Panc1 (cell line): ENCODE data around the gene IDUA. TPM values are rescaled to one million over a fixed set of nuclear protein-coding genes. Genes with fewer than 3 reads are reported as not detected.

ENCODE experiments used
- ATAC-seq: fragments of 200-7000 bp; cut with Tn5 transposase; 2 replicates; pipeline ENCODE4 v1.9.1; 2020; ENCODE audit warnings: mild to moderate bottlenecking, moderate library complexity
- BruUV-seq: library from RNA; stranded (reverse); fragments of 400-500 nt; replicated peaks from 2 replicates; lab custom pipeline; 2021; lab: Mats Ljungman, UMichigan
- CTCF ChIA-PET: fragments of 300-600 bp; sonication (Branson Sonifier 250); formaldehyde crosslinking; loops from one replicate; lab custom pipeline; 2022; ENCODE audit warnings: antibody characterized with exemption; lab: Charles Lee
- POLR2A ChIA-PET: fragments of 300-600 bp; sonication (Branson Sonifier 250); formaldehyde crosslinking; loops from one replicate; lab custom pipeline; 2022; ENCODE audit warnings: antibody characterized with exemption; lab: Charles Lee
- DNase-seq: peaks from one replicate; pipeline ENCODE4 v3.0.0-alpha.2; 2010; ENCODE audit warnings: low read depth, low spot score
- H3K27ac ChIP-seq: 2 replicates; pipeline ENCODE4 v1.5.1; 2011; ENCODE audit warnings: mild to moderate bottlenecking, low read length, inconsistent platforms
- H3K27me3 ChIP-seq: fragments of 200-500 bp; sonication (Bioruptor generic); 2 replicates; pipeline ENCODE4 v1.6.0; 2014; ENCODE audit warnings: low read length, inconsistent platforms; ENCODE audit not compliant: control insufficient read depth, insufficient read depth
- H3K36me3 ChIP-seq: fragments of 200-500 bp; sonication (Bioruptor generic); 2 replicates; pipeline ENCODE4 v1.5.1; 2014; ENCODE audit warnings: inconsistent platforms, mild to moderate bottlenecking, low read length, moderate library complexity; ENCODE audit not compliant: control insufficient read depth, insufficient read depth
- H3K4me1 ChIP-seq: 2 replicates; pipeline ENCODE4 v1.5.1; 2011; ENCODE audit warnings: inconsistent platforms, mild to moderate bottlenecking, low read length, moderate library complexity; ENCODE audit not compliant: control insufficient read depth, insufficient read depth
- H3K4me3 ChIP-seq, 2 experiments: 2 replicates each; pipeline ENCODE4 v1.5.1; 2011 to 2012; ENCODE audit warnings: low read depth in 2 of 2, low read length in 2 of 2, mild to moderate bottlenecking in 2 of 2, inconsistent platforms in 1 of 2, moderate library complexity in 1 of 2
- H3K9me3 ChIP-seq: fragments of 200-500 bp; sonication (Bioruptor generic); 2 replicates; pipeline ENCODE4 v1.5.1; 2014; ENCODE audit warnings: low read depth, mild to moderate bottlenecking, inconsistent platforms, low read length, moderate library complexity; ENCODE audit not compliant: control insufficient read depth, insufficient read depth
- CTCF ChIP-seq: fragments of 450-650 bp; IDR thresholded peaks from 2 replicates; pipeline ENCODE4 v1.5.1; 2017; ENCODE audit warnings: mild to moderate bottlenecking
- POLR2AphosphoS5 ChIP-seq: IDR thresholded peaks from 2 replicates; pipeline ENCODE4 v1.6.1; 2012; ENCODE audit warnings: mild to moderate bottlenecking, low read depth, low read length, moderate library complexity
- REST ChIP-seq, 2 experiments: IDR thresholded peaks; 2 replicates each; pipeline ENCODE4 v1.6.1; 2011 to 2012; ENCODE audit warnings: low read depth in 2 of 2, control low read depth in 1 of 2, low read length in 1 of 2, mild to moderate bottlenecking in 1 of 2, moderate library complexity in 1 of 2; ENCODE audit not compliant: insufficient read depth in 1 of 2
- SIN3A ChIP-seq: IDR thresholded peaks from 2 replicates; pipeline ENCODE4 v1.6.1; 2012; ENCODE audit warnings: low read depth, mild to moderate bottlenecking, low read length, moderate library complexity, borderline replicate concordance; ENCODE audit not compliant: insufficient read depth
- TCF7L2 ChIP-seq: IDR thresholded peaks from 2 replicates; pipeline ENCODE4 v1.6.1; 2011; ENCODE audit warnings: mild to moderate bottlenecking, low read depth, low read length, inconsistent platforms
- in situ Hi-C: cut with HindIII; loops from 2 replicates; pipeline ENCODE4 v1.10.0; 2016; ENCODE audit warnings: low sequenced_read_pairs, low pct_unique_long_range_greater_than_20kb
- intact Hi-C: fragments of 100-400 bp; cut with micrococcal nuclease; formaldehyde crosslinking; loops from one replicate; pipeline ENCODE4 v1.10.0; 2022; ENCODE audit not compliant: unreplicated experiment
- total RNA-seq: library from RNA; stranded (reverse); gene quantifications from one replicate; pipeline ENCODE4 v1.2.1, GENCODE V29; 2021; ENCODE audit not compliant: unreplicated experiment

The IDUA gene
- total RNA-seq, 1 experiment from 2014 or later = 30.6 TPM

- TF ChIP-seq POLR2AphosphoS5 (no peak), SIN3A (no peak), CTCF (no peak), REST (IDR thresholded peaks at IDR 0.05; ENCODE audit: insufficient read depth in 1 of 2, low read depth in 2 of 2, low read length in 1 of 2) (no peak), TCF7L2 (no peak)
- no peak for DNase-seq
Observed at GRCh38 chr4:1042352-1043055, 55.7 kb downstream of the IDUA start.

GRCh38 chr4:1043162-1043561 is 56.3 kb downstream of the IDUA start:
- intact Hi-C loops = no loop called here
- Histone ChIP-seq H3K36me3 (no peaks in the 10 kb centered on the region), H3K4me3 (no peak overlapping the region), H3K9me3 (no peaks in the 10 kb centered on the region), H3K27me3 (no peaks in the 10 kb centered on the region), H3K4me1 (peaks cover 67% of the 10 kb centered on the region), H3K27ac (peak overlapping the region; percentile 92)
- ChIA-PET POLR2A (no interaction called here), CTCF (interaction anchor here (0.5 kb wide), 1 partner anchor 24 kb away, joined by 6 read pairs; no protein-coding TSS in a partner anchor)
- ATAC-seq (no peak), DNase-seq (no peak)
- in situ Hi-C loops = no loop called here
- TF ChIP-seq POLR2AphosphoS5 (no peak), REST (IDR thresholded peaks at IDR 0.05; ENCODE audit: insufficient read depth in 1 of 2, low read depth in 2 of 2, low read length in 1 of 2) (no peak), TCF7L2 (no peak), CTCF (no peak), SIN3A (no peak)
- BruUV-seq = no TSS peak

More at GRCh38 chr4:1042352-1043055, 55.7 kb downstream of the IDUA start:
- ChIA-PET POLR2A (no interaction called here), CTCF (no interaction called here)
- no peaks in the 10 kb centered on the region for H3K36me3 ChIP-seq
- BruUV-seq = no TSS peak
- no peak overlapping the region for H3K4me3 ChIP-seq
- in situ Hi-C loops (no loop called here), intact Hi-C loops (no loop called here)
- no peak for ATAC-seq
- no peaks in the 10 kb centered on the region for H3K27me3 ChIP-seq
- H3K27ac ChIP-seq = peak overlapping the region; percentile 70; the same call in 1 of the 2 replicates
- no peaks in the 10 kb centered on the region for H3K9me3 ChIP-seq
- peaks cover 68% of the 10 kb centered on the region for H3K4me1 ChIP-seq
